Caki2 (cell line): Measurements from ENCODE around the gene CCL15. TPM values are rescaled to one million over a fixed set of nuclear protein-coding genes. Genes with fewer than 3 reads are reported as not detected.
"Not testable (repeated sequence)": the region's sequence is repeated elsewhere in the genome, so short reads cannot be mapped to it uniquely, and the experiment has no call there.

Experiments used
- DNase-seq: peaks from one replicate; pipeline ENCODE4 v3.0.0-alpha.2; 2015; ENCODE audit warnings: low read depth
- in situ Hi-C: cut with HindIII; loops from 2 replicates; pipeline ENCODE4 v1.10.0; 2016; ENCODE audit warnings: low sequenced_read_pairs, low pct_unique_long_range_greater_than_20kb, mixed read lengths
- total RNA-seq: library from RNA; depleted of rRNA; stranded (reverse); fragments of >200 nt; shearing (Covaris generic); gene quantifications from 2 replicates; pipeline ENCODE4 v1.2.3, GENCODE V29; 2014; ENCODE audit warnings: low replicate concordance

The CCL15 gene
- total RNA-seq, 1 experiment from 2014 or later: not detected

DNA sequence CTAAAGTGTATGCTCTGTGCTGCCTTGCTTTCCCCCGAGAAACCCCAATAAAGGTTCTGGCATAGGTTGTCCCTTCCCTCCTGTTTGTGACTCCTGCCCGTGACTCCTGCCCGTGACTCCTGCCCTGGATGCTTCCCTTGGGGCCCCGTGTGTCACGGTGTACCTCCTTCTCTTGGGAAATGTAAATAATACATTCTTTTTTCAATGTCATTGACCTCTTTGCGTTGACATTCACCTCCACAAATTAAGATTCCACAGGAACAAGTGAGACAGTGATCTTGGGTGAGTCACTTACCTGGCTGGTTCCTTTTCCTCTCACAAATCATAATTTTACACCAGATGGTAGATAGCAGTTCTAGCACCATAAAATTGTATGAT lies 632 bp downstream of the CCL15 start:
- in situ Hi-C loops: no loop called here
- no peak for DNase-seq

DNA sequence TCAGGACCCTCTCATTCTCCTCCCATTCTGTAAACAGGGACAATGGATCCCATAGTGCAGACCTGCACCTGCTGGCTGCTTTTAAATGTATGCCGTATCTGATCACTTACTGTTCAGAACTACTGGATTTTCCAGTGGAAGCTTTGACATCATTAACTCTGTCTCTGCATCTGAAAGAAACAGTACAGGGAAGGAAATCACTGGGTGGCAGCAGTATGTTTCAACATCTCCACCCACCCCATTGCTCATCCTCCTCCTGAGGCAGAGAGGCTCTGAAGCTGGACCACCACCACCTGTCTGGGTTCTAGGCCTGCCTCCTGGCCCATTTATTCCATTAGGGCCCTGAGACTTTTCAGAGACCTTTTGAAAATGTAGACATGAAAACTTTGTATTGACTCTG lies 2.6 kb downstream of the CCL15 start:
- in situ Hi-C loops: no loop called here
- DNase-seq: no peak

DNA sequence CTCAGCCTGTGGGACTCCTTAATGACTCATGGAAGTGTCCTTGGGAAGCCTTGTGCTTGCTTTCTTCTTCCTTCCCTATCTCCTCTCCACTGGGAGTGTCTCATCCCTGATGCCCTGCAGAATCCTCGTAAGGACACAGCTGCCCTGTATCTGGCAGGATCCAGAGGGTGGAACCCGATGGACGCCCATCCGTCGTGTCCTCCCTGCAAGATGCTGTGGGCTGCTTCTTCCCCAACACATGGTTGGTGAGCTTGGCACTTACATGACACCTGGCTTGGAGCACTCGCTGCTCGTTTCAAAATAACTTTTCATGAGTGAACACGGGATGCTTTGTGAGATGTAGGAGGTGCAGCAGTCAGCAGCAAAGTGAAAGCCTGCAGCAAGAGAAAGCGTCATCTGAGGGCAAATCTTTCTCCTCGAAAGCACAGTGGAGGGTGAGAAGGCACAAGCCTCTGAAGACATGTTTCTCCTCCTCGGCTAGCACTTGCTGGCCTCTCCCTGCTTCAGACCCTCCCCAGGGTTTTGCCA lies 3.3 kb downstream of the CCL15 start:
- in situ Hi-C loops: no loop called here
- DNase-seq: no peak

DNA sequence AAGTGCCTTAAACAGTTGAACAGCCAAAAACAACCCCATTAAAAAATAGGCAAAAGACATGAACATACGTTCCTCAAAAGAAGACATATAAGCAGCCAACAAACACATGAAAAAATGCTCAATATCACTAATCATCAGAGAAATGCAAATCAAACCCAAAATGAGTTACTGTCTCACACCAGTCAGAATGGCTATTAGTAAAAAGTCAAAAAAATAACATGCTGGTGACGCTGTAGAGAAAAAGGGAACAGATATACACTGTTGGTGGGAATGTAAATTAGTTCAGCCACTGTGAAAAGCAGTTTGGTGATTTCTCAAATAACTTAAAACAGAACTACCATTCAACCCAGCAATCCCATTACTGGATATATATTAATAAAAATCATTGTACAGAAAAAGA lies 6.0 kb downstream of the CCL15 start:
- DNase-seq, in situ Hi-C loops: not testable (repeated sequence)

DNA sequence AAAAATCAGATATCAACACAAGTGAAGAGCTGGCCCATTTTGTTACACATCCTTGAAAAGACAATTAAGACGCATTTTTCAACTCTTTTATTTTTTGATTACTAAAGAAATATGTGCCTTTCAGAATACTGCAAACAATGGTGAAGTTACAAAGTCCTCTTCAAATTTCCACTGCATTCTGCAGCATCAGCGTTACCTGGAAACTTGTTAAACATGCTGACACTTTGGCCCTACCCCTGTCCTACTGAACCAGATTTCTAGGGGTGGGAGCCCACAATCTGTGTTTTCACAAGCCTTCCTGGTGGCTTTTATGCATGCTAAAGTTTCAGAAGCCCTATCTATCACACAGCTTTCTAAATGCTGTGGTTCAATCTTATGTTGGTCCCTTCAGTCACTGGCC lies 10.3 kb downstream of the CCL15 start:
- DNase-seq: no peak
- in situ Hi-C loops: no loop called here

DNA sequence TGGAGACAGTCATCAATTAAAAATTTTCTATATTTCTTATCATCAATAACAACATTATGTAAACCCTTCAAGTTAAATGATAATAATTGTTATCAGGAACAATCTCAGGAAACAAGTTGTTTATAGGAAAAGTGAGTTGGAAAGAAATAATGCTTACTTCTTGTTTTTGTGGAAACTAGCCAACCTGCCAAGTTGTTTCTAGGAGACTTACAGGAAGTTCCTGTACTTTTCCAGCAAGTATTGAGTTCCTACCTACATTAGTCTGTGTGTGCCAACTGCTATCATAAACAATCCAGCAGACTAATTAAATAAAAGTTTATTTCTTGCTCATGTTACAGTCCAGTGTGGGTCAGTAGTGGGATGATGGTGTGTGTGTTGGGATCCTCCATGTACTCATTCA lies 13.2 kb downstream of the CCL15 start:
- in situ Hi-C loops: no loop called here
- DNase-seq: no peak

DNA sequence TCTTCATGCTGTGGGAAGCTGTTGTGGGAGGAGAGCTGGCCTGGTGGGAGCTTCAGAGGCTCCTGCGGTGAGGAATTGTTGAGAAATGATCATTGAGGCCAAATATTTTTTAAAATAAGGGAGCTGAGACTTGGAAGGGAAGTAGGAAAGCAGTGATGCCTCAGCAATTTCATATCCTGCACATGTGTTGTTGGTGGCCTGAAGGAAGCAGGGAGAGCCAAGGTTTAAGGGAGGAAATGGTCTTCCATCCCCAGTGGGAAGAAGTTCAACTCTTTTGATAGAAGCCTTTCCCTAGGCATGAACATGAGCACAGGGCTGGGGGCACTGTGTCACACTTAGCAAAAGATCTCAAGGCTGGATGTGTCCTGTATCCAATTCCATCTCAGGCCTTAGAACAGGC lies 14.7 kb downstream of the CCL15 start, which contains the start of gene CCL14:
TSS of gene CCL14 (minus strand) at position 87 of the 400 bp plus-strand sequence. CDS start at position 7, 80 bp downstream.
- in situ Hi-C loops: no loop called here
- DNase-seq: no peak

DNA sequence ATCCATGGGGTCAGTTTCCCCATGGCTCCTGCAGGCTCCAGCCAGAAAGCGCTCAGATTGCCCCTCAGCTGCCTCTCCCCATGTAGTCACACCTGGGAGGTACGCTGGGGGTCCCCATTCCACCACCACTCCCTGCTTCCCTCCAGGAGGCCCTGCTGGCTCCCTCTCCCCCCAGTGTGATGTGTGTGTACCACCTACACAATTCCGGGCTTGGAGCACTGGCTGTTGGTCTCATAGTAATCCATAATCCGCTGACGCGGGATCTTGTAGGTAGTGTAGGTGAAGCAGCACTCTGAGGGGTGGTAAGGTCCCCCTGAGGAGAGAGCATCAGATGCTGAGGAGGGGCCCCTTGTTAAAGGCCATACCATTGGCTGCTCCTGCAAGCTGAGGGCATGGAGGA lies 17.2 kb downstream of the CCL15 start:
- no peak for DNase-seq
- in situ Hi-C loops: no loop called here

DNA sequence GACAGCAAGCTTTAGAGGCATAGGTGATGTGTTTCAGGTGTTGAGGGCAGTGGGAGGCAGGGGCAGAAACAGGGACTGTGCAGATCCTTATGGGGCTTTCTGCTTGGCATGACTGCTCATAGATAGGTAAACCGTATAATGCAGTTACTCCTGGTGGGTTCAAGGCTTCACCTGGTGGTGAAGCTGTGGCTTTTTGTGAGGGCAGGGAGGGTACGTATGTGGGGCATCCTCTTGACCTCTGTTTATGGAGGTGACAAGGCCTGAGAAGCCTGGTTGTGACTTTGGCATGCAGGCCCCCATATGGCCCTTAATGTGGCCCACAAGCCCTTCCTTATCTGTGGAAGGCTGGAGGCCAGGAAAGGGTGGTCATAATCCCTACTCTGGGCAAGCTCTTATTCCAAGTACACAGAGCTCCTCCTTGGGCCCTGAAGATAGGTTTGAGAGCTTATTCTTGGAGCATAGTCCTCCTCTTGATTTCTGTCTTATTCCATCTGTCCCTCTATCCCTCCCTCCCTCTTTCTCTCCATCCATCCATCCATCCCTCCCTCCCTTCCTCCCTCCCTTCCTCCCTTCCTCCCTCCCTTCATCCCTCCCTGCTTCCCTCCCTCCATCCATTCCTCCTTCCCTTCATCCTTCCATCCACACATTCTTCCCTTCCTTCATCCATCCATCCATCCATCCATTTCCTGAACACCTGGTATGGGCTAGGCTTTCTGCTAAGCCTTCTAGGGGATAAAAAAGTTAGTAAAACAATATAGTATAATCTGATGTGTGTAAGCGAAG lies 18.8 kb downstream of the CCL15 start:
- no peak for DNase-seq
- in situ Hi-C loops: no loop called here

DNA sequence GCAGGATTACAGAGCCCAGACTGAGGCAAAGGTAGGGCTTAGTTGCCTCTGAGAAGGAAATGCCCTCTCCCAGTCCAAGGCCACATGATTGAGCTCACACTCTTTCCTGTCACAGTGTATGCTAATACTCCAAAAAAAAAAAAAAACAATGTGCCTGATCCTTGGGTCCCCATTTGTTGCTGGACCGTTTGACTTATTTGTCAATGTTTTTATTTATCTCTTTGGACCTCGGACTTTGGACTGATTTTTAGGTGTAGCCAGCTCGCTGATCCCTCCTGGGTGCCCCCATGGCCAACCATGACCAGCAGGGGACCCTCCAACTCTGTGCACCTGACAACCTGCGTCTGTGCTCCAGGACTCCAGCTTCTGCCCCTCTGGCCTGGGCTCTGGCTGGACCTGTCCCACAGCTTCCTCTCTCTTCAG lies 19.4 kb downstream of the CCL15 start:
- in situ Hi-C loops: no loop called here
- DNase-seq: no peak

DNA sequence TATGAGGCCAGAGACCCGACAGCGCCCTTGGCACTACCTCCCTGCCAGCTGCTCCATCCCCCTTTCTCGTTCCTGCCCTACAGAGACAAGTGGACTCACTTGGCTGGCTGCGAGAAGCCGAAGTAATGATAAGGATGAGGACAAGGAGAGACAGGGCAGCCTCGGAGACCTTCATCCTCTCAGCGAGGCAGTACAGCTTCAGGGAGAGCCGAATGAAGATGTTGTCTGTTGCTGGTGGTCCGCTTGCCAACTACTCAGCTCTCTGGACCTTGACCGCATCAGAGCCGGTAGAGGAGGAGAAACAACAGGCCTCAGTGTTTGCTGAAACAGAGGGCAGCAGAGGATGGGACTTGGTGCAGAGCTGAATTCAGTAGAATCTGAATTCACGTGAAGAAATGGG lies 20.1 kb downstream of the CCL15 start, which contains the start of gene CCL16:
TSS of gene CCL16 (minus strand) at position 252 of the 400 bp plus-strand sequence. CDS start at position 175, 77 bp downstream.
- DNase-seq: no peak
- in situ Hi-C loops: no loop called here

DNA sequence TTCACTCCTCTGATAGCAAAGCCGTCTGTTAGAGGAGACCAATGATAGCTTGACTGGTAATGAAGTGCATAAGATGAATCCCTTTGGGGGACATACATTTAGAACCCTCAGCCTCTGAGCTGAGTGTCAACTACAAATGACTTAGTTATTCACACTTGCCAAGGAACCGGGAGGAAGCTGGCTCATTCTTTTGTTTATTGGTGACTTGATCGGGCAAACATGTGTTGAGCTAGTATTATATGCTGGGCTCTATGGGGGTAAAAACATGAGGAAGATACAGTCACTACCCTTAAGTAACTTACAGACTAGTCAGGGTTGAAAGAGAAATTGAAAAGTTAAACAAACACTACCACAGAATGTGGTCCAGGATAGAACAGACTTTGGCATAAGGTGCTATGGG lies 23.0 kb downstream of the CCL15 start:
- no peak for DNase-seq
- in situ Hi-C loops: no loop called here

DNA sequence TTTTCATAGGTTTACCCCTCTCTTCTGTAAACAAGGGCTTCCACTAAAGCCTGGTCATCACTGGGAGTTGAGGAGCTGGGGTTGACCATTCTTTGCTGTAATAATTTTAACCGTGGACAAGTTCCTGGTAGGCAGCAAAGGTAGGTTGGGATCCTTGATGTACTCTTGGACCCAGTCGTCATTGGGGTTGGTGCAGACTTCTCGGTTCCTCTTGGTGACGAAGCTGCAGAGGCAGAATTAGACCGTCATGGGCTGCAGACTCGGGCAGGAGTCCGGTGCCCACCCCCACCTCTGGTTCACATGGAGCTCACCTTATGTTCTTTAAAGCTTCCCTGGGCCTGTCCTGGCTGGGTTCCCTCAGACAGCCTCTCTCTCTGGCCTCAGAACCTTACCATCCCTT lies 23.8 kb downstream of the CCL15 start:
- in situ Hi-C loops: no loop called here
- no peak for DNase-seq

DNA sequence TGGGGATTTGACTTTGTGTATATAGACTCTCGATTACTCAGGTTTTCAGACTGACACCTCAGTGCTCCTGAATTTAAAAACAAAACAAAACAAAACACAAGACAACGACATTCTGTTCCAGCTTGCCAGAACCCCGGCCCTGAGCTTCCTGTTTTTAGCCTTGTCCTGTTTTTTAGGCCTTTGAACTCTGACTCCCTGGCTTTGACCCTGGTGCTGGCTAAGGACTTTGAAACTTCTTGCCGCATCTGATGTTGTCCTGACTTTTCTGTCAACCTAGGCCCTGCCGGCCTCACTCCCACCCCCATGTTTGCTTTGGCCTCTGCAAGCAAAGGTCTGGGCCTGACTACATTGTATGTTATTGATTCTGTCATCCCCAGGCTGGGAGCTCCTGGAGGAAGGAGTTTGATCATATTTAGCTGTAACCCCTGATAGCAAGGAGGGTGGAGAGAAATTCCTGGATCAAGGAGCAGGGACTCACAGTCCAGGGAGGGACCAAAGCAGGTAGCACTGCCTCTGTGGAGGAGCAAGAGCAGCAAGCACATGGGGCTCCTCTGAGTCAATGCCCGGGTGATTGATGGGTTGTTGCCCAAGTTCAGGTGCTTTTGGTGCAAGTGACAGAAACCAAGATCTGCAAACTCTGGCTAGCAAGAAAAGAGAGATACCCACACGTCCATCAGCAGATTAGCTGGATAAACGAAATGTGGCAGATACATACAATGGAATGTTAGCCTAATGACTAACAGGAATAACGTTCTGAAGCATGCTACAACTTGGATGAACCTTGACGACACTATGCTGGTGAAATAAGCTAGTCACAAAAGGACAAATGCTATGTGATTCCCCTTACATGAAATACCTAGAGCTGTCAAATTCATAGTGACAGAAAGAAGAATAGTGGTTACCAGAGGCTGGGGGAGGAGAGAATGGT lies 27.8 kb downstream of the CCL15 start:
- in situ Hi-C loops: no loop called here
- no peak for DNase-seq

DNA sequence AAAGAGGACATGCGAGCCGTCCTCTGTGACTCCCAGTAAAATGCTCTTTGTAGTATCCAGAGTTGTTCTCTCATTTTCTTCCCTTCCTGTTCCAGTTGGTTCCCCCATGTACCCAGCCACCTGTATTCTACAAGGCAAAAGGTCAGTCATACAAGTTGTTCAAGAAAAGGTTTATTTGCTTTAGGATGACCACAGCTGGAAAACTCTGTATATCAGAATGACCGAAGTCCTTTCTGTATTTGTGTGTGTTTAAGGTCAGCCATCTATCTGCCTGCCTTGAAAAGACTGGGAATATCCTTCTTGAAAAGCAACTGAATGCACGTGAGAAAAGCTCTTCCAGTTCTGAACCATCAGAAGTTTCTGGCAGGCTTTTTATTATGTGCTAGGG lies 28.4 kb downstream of the CCL15 start:
- DNase-seq: no peak
- in situ Hi-C loops: no loop called here

DNA sequence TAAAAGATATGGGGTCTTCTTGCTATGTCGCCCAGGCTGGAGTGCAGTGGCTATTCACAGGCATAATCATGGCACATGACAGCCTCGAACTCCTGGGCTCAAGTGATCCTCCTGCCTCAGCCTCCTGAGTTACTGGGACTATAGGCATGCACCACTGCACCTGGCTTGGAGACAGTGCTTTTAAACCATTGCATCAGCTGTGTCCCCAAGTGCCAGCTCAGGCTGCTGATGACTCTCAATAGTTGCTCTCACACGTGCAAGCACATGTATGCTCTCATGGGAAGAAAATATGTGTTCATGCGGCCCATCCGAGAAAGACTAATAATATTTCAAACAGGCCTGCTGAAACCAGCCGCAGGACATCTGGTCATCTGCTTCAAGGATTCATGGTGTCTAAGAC lies 28.8 kb downstream of the CCL15 start:
- in situ Hi-C loops: no loop called here

DNA sequence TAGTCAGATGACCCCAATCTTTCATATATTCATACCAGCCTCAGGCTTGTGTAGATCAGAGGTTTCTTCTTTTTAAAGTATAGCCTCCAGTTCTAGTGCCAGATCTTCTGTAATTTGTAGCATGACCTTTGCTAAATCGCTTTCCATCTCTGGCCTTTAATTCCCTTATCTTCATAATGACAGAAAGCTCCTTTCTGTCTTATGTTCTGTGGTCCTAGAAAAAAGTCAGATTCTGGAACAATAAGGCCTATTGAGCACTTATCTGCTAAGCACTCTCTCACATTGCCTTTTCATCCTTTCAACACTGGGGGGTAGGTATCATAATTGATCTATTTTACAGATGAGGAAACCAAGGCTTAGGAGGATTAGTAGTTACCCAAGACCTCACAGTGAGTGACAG lies 29.3 kb downstream of the CCL15 start:
- DNase-seq: no peak
- in situ Hi-C loops: no loop called here

More for the DNA sequence above, 28.8 kb downstream of the CCL15 start:
- no peak for DNase-seq

DNA sequence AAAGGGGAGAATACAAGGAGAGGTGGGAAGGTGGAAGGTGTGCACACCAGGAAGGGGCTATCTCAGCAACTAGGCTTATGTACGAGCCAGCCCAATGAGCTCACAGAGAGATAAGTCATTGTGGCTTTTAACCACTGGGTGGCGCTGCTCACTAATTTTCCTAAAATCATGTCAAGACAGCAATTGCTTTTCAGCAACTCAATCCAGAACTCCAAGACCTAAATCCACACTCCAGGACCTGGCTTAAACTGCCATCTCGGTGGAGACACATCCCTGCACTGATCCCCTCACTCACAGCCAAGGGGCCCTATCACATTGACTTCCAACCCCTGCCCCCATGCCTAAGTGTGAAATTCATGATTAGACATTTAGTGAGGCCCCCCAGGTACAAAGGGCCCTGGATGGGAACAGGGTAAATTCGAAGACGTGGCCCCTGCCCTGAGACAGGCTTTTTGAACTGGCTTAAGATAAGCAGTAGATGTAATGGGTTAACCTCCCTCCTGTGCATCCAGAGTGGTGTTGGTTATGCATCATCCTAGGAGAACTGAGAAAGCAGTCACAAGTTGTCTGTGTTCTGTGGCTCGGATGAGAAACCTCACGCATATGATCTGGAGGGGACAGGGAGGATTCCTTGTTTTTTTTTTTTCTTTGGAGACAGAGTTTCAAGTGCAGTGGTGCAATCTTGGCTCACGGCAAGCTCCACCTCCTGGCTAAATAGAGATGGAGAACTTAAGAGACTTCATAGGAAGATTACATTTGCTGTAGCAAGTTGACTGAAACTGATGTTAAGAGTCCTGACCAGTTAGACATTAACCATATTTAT lies 31.6 kb downstream of the CCL15 start:
- DNase-seq: peak; percentile 66
- in situ Hi-C loops: no loop called here
